Pancreas (tissue), 10 donors: ENCODE data around the gene TEP1. TPM values are rescaled to one million over a fixed set of nuclear protein-coding genes. Genes with fewer than 3 reads are reported as not detected.

Experiments used
- ATAC-seq, 4 donors: fragments of 200-7000 bp; cut with Tn5 transposase; one replicate each; pipeline versions ENCODE4 v1.8.0 to v1.9.1; 2020; ENCODE audit warnings: mild to moderate bottlenecking in 4 of 4, moderate library complexity in 4 of 4
- DNase-seq, 6 donors: peaks; one replicate each; pipeline ENCODE4 v3.0.0-alpha.2; 2020
- FAIRE-seq: peaks from 2 replicates; lab custom pipeline; 2012; peaks lifted over from hg19 to GRCh38; lab: Jason Lieb, UNC
- H3K27ac ChIP-seq, 4 donors: fragments of 200-600 bp; sonication (generic); 1 replicate in 3 of 4; 2 replicates in 1 of 4; pipeline versions ENCODE4 v1.5.0 to v1.8.0; 2020
- H3K27me3 ChIP-seq, 4 donors: fragments of 200-600 bp; one replicate each; pipeline ENCODE4 v1.8.0; 2021
- H3K36me3 ChIP-seq, 3 donors: fragments of 200-600 bp; sonication (generic) in 1 of 3; one replicate each; pipeline versions ENCODE4 v1.5.0 to v1.8.0; 2020 to 2021
- H3K4me1 ChIP-seq, 3 donors: fragments of 200-600 bp; one replicate each; pipeline ENCODE4 v1.8.0; 2021
- H3K4me3 ChIP-seq, 4 donors: fragments of 200-600 bp; sonication (generic) in 2 of 4; one replicate each; pipeline versions ENCODE4 v1.5.0 to v1.8.0; 2020 to 2021
- H3K9me3 ChIP-seq, 4 donors: fragments of 200-600 bp; one replicate each; pipeline ENCODE4 v1.8.0; 2021
- CTCF ChIP-seq, 4 donors: fragments of 200-600 bp; sonication (generic) in 3 of 4; IDR thresholded peaks; one replicate each; pipeline versions ENCODE4 v1.5.0 to v1.8.0; 2021; ENCODE audit warnings: antibody characterized with exemption in 4 of 4
- WGBS, 2 donors: extraction: QIAGEN DNeasy Blood & Tissue Kit; methylation state at CpG; one replicate each; pipeline ENCODE4 v1.1.7; 2013; 5-methylcytosine and 5-hydroxymethylcytosine counted together
- intact Hi-C, 3 donors: fragments of 100-400 bp; cut with DNase I; formaldehyde crosslinking; loops; one replicate each; pipeline versions ENCODE4 v1.11.1 to v1.14.2; 2022
- polyA plus RNA-seq, 2 donors: library from polyadenylated mRNA; stranded (reverse); fragments of 200-250 nt; gene quantifications; one replicate each; pipeline ENCODE4 v1.2.3, GENCODE V29; 2013
- total RNA-seq, 6 donors: library from RNA; stranded (reverse); fragmentation: NEBNext Ultra II Directional in 4 of 6; extraction: Animal tissue kit (Norgen Biotek cat#: 25700) in 4 of 6; gene quantifications; one replicate each; pipeline versions ENCODE4 v1.2.1 to v1.2.4, GENCODE V29; 2021 to 2023
- donor health status: healthy with polysubstance abuse.
- donor health status: DM: no; HTN: no; CAD: no; lungs with moderate emphysema.
- donor health status: DM: no; HTN: no; CAD: no.
- donor health status: control.
- donor health status: control.
- donor health status: Bipolar disorder and iron deficiency.
- donor health status: DM: yes; HTN: yes; CAD: no.
- donor health status: DM: no; HTN: no; CAD: no.
- donor health status: DM: no; HTN: no; CAD: no.
- donor health status: DM: yes; HTN: yes; CAD: no.

TEP1 gene
- total and polyA plus RNA-seq, 8 donors = 7.5 to 26.6 (median 11.5) TPM

- Histone ChIP-seq H3K36me3 (no peaks in the 10 kb centered on the region), H3K27me3 (no peaks in the 10 kb centered on the region), H3K27ac (peak overlapping the region in 1 of 4 donors; percentile 33), H3K4me3 (no peak overlapping the region), H3K9me3 (no peaks in the 10 kb centered on the region), H3K4me1 (peaks cover 13 to 16% (median 13%) of the 10 kb centered on the region in 3 donors)
- no peak for TF ChIP-seq CTCF (IDR thresholded peaks at IDR 0.05)
- intact Hi-C loops = no loop called here
- DNase-seq (no peak), ATAC-seq (peak in 3 of 4 donors; percentile 13 to 45 (median 33)), FAIRE-seq (no peak)
- WGBS, 2 donors = 43 to 52% methylated on average over 7 of the region's 7 CpGs
These were observed 4.2 kb upstream of the TEP1 start for GRCh38 chr14:20417250-20418186.

- intact Hi-C loops = no loop called here
- DNase-seq (no peak), ATAC-seq (no peak), FAIRE-seq (no peak)
- TF ChIP-seq CTCF (IDR thresholded peaks at IDR 0.05) = no peak
- no peaks in the 10 kb centered on the region for H3K36me3 ChIP-seq
- no peak overlapping the region for H3K4me3 ChIP-seq
- no peak overlapping the region for H3K27ac ChIP-seq
- H3K4me1 ChIP-seq = peaks cover 13 to 19% (median 16%) of the 10 kb centered on the region in 3 donors
- H3K27me3 ChIP-seq = no peaks in the 10 kb centered on the region
- no peaks in the 10 kb centered on the region for H3K9me3 ChIP-seq
- 85 to 93% methylated on average over 2 of the region's 2 CpGs for WGBS, 2 donors
These were observed 2.9 kb upstream of the TEP1 start for GRCh38 chr14:20416223-20416622.

GRCh38 chr14:20415782-20416206 lies 2.5 kb upstream of the TEP1 start:
- FAIRE-seq = no peak
- DNase-seq = no peak
- H3K27ac ChIP-seq = no peak overlapping the region
- no peaks in the 10 kb centered on the region for H3K27me3 ChIP-seq
- 57 to 66% methylated on average over 3 of the region's 3 CpGs for WGBS, 2 donors
- H3K36me3 ChIP-seq = no peaks in the 10 kb centered on the region
- peaks cover 13 to 19% (median 16%) of the 10 kb centered on the region in 3 donors for H3K4me1 ChIP-seq
- TF ChIP-seq CTCF (IDR thresholded peaks at IDR 0.05) = peak in 2 of 4 donors; percentile 27 to 34
- ATAC-seq = no peak
- no peak overlapping the region for H3K4me3 ChIP-seq
- intact Hi-C loops = no loop called here
- no peaks in the 10 kb centered on the region for H3K9me3 ChIP-seq

GRCh38 chr14:20413744-20414082 lies 412 bp upstream of the TEP1 start:
- FAIRE-seq = no peak
- Histone ChIP-seq H3K27me3 (no peaks in the 10 kb centered on the region), H3K27ac (peak overlapping the region; percentile 74 to 92 (median 88)), H3K36me3 (no peaks in the 10 kb centered on the region), H3K4me1 (peaks cover 12 to 19% (median 16%) of the 10 kb centered on the region in 3 donors), H3K4me3 (peak overlapping the region; percentile 40 to 99 (median 78)), H3K9me3 (no peaks in the 10 kb centered on the region)
- DNase-seq = no peak
- 2 to 3% methylated on average over 9 of the region's 9 CpGs for WGBS, 2 donors
- TF ChIP-seq CTCF (IDR thresholded peaks at IDR 0.05) = no peak
- intact Hi-C loops = no loop called here
- peak in 1 of 4 donors; percentile 6 for ATAC-seq
